Measurements from ENCODE around the gene SLC25A13. TPM values are rescaled to one million over a fixed set of nuclear protein-coding genes. Genes with fewer than 3 reads are reported as not detected.
A peak's percentile ranks its signal among the peaks of the same experiment; 100 is the strongest.

SLC25A13 gene
- total RNA-seq, 2 donors from 2014 or later = 94.3 to 114 TPM

- Histone ChIP-seq H3K4me3 (ENCODE audit: low read length) (no peak overlapping the region), H3K4me1 (ENCODE audit: control insufficient read depth, insufficient read depth, low read length) (peaks cover 4% of the 10 kb centered on the region), H3K9ac (ENCODE audit: extremely low read depth, low read length, poor library complexity, severe bottlenecking) (no peak overlapping the region), H3K36me3 (ENCODE audit: control insufficient read depth, insufficient read depth, low read length) (no peaks in the 10 kb centered on the region), H3K27ac (ENCODE audit: low read depth, low read length) (no peak overlapping the region), H3K27me3 (ENCODE audit: control insufficient read depth, insufficient read depth, low read length, poor library complexity, severe bottlenecking) (no peaks in the 10 kb centered on the region), H3K9me3 (ENCODE audit: control insufficient read depth, low read length) (no peaks in the 10 kb centered on the region)
- H3K27me3 Mint-ChIP-seq (ENCODE audit: insufficient read depth) = peaks cover 10% of the 10 kb centered on the region
- peak overlapping the region; percentile 73 for H3K4me3 Mint-ChIP-seq
- no peaks in the 10 kb centered on the region for H3K36me3 Mint-ChIP-seq (ENCODE audit: low read depth)
- no peak overlapping the region for H3K27ac Mint-ChIP-seq
- TF ChIP-seq CTCF (conservative IDR thresholded peaks at IDR 0.05) = no peak
- no peaks in the 10 kb centered on the region for H3K9me3 Mint-ChIP-seq
- 58 to 86% methylated on average over 1 of the region's 1 CpG for WGBS, 2 experiments (ENCODE audit: insufficient coverage in 1 of 2, insufficient read length in 1 of 2)
- H3K4me1 Mint-ChIP-seq = peaks cover 18% of the 10 kb centered on the region
- no peak for DNase-seq
Observed at GRCh38 chr7:96074871-96075270, 247.0 kb downstream of the SLC25A13 start.

Small RNAs within 50 kb of the gene (microRNA-seq; reads per million reads assigned to microRNA genes)
- not detected for gene MIR591 (ENCODE audit: borderline microRNAs expressed)

Measured in endodermal cell (in vitro differentiated cells).